HepG2 (cell line): ENCODE results near the gene IGDCC3. TPM values are rescaled to one million over a fixed set of nuclear protein-coding genes. Genes with fewer than 3 reads are reported as not detected.

ENCODE experiments used
- LCORL ChIP-seq, 2 experiments: fragments of 450-650 bp in 1 of 2; sonication (generic) in 1 of 2; formaldehyde crosslinking in 1 of 2; IDR thresholded peaks; 2 replicates each; pipeline versions ENCODE4 v1.5.0 to v1.6.1; 2017 to 2020; ENCODE audit warnings: antibody characterized with exemption in 1 of 2, missing genetic modification reagents in 1 of 2
- MED8 ChIP-seq: sonication (generic); formaldehyde crosslinking; IDR thresholded peaks from 2 replicates; pipeline ENCODE4 v1.8.1; 2023; ENCODE audit warnings: mild to moderate bottlenecking, missing genetic modification reagents; ENCODE audit not compliant: insufficient replicate concordance
- ZNF264 ChIP-seq: sonication (generic); formaldehyde crosslinking; IDR thresholded peaks from 2 replicates; pipeline ENCODE4 v1.4.0; 2020; ENCODE audit warnings: missing genetic modification reagents
- polyA plus RNA-seq, 8 experiments: library from polyadenylated mRNA; depleted of rRNA in 3 of 8; stranded (reverse) in 7 of 8; unstranded in 1 of 8; fragments of >200 nt; fragmentation: Illumina TruSeq in 4 of 8; extraction: Trizol in 4 of 8; gene quantifications; 2 replicates each; pipeline versions ENCODE4 v1.2.1 to v1.2.3, GENCODE V29; 2011 to 2016; ENCODE audit warnings: low read depth in 4 of 8, missing spikeins in 1 of 8, mixed read lengths in 1 of 8; ENCODE audit not compliant: insufficient read depth in 1 of 8
- total RNA-seq, 5 experiments: library from RNA; depleted of rRNA; stranded (reverse); fragments of >200 nt; fragmentation: Illumina TruSeq; extraction: Trizol; gene quantifications; 2 replicates each; pipeline ENCODE4 v1.2.3, GENCODE V29; 2016; ENCODE audit warnings: low read depth in 1 of 5
- TF ChIP-seq, protein P1 (sequence below): sonication (generic); formaldehyde crosslinking; IDR thresholded peaks from 2 replicates; pipeline ENCODE4 v1.4.0; 2020; ENCODE audit warnings: missing genetic modification reagents
- TF ChIP-seq, protein P2 (sequence below): IDR thresholded peaks from 2 replicates; pipeline ENCODE4 v1.6.1; 2016; ENCODE audit warnings: low read depth, borderline replicate concordance

IGDCC3 gene
- total and polyA plus RNA-seq, 2 of the 13 experiments (the other 11 are each of a cell fraction or from before 2014, with no cell fraction given): 30.1 to 51.8 TPM

DNA sequence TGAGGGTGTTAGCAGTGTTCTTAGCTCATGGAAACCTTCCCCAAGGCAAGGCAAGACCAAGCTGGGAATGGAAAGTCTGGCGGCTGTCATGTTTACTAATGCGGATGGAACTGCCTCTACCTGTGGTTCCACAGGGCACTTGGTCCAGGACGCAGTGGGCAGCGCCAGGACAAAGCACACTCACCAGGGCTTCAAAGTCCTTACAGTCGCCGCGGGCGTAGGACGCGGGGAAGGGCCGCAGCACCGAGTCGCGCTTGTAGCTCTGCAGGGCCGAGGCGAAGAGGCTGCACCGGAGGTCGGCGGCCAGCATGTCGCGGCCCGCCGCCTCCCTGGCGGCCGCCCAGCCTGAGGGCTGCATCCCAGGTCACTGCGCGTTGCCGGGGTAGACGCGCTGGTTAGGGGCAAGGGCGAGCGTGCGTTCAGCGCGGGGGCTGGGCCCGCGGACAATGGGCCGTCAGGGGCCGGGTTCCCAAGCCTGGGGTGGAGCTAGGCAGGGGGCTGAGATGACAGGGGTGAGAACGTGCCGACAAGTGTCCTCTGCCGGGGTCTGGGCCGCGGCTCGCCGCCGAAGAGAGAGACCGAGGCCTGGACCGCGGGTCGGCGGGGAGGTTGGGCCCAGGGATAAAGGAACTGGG lies 91.6 kb downstream of the IGDCC3 start (continued):
- TF ChIP-seq, protein P1, sequence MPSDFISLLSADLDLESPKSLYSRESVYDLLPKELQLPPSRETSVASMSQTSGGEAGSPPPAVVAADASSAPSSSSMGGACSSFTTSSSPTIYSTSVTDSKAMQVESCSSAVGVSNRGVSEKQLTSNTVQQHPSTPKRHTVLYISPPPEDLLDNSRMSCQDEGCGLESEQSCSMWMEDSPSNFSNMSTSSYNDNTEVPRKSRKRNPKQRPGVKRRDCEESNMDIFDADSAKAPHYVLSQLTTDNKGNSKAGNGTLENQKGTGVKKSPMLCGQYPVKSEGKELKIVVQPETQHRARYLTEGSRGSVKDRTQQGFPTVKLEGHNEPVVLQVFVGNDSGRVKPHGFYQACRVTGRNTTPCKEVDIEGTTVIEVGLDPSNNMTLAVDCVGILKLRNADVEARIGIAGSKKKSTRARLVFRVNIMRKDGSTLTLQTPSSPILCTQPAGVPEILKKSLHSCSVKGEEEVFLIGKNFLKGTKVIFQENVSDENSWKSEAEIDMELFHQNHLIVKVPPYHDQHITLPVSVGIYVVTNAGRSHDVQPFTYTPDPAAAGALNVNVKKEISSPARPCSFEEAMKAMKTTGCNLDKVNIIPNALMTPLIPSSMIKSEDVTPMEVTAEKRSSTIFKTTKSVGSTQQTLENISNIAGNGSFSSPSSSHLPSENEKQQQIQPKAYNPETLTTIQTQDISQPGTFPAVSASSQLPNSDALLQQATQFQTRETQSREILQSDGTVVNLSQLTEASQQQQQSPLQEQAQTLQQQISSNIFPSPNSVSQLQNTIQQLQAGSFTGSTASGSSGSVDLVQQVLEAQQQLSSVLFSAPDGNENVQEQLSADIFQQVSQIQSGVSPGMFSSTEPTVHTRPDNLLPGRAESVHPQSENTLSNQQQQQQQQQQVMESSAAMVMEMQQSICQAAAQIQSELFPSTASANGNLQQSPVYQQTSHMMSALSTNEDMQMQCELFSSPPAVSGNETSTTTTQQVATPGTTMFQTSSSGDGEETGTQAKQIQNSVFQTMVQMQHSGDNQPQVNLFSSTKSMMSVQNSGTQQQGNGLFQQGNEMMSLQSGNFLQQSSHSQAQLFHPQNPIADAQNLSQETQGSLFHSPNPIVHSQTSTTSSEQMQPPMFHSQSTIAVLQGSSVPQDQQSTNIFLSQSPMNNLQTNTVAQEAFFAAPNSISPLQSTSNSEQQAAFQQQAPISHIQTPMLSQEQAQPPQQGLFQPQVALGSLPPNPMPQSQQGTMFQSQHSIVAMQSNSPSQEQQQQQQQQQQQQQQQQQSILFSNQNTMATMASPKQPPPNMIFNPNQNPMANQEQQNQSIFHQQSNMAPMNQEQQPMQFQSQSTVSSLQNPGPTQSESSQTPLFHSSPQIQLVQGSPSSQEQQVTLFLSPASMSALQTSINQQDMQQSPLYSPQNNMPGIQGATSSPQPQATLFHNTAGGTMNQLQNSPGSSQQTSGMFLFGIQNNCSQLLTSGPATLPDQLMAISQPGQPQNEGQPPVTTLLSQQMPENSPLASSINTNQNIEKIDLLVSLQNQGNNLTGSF: no peak
- TF ChIP-seq, protein P2, sequence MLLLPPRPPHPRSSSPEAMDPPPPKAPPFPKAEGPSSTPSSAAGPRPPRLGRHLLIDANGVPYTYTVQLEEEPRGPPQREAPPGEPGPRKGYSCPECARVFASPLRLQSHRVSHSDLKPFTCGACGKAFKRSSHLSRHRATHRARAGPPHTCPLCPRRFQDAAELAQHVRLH (CRISPR knock-in tag): 0 out of 2 replicates have a peak, but pooled peaks have one; percentile 13
- TF ChIP-seq ZNF264: peak; percentile 62; the same call in 1 of the 2 replicates
- TF ChIP-seq MED8 (CRISPR knock-in tag): peak; percentile 59
- TF ChIP-seq LCORL (IDR thresholded peaks at IDR 0.05): no peak
- peak; percentile 56; the same call in 1 of the 2 replicates for TF ChIP-seq LCORL (CRISPR knock-in tag; IDR thresholded peaks at IDR 0.05)
